A673 (cell line): ENCODE data around the gene KCNIP3. TPM values are rescaled to one million over a fixed set of nuclear protein-coding genes. Genes with fewer than 3 reads are reported as not detected.

ENCODE experiments used
- BruUV-seq: library from RNA; stranded (reverse); fragments of 400-500 nt; replicated peaks from 2 replicates; lab custom pipeline; 2021; lab: Mats Ljungman, UMichigan
- CTCF ChIA-PET: fragments of 300-600 bp; sonication (Branson Sonifier 250); formaldehyde crosslinking; loops from one replicate; lab custom pipeline; 2022; ENCODE audit warnings: antibody characterized with exemption; lab: Charles Lee
- POLR2A ChIA-PET: fragments of 300-600 bp; sonication (Branson Sonifier 250); formaldehyde crosslinking; loops from one replicate; lab custom pipeline; 2022; ENCODE audit warnings: antibody characterized with exemption; ENCODE audit not compliant: low non-redundant PET; lab: Charles Lee
- DNase-seq: peaks from one replicate; pipeline ENCODE4 v3.0.0-alpha.2; 2015; ENCODE audit warnings: low spot score
- H3K27ac ChIP-seq: fragments of 200-600 bp; sonication (generic); 2 replicates; pipeline ENCODE4 v1.5.1; 2016; ENCODE audit warnings: mixed run types, low read depth, mild to moderate bottlenecking, mixed read lengths, antibody characterized with exemption, low read length; ENCODE audit not compliant: poor library complexity, severe bottlenecking
- H3K27me3 ChIP-seq: fragments of 200-600 bp; sonication (generic); replicated peaks from 2 replicates; pipeline ENCODE4 v1.6.1; 2017; ENCODE audit warnings: mixed run types, low read depth, mild to moderate bottlenecking, mixed read lengths, antibody characterized with exemption, low read length; ENCODE audit not compliant: insufficient read depth, poor library complexity
- H3K36me3 ChIP-seq: fragments of 200-600 bp; sonication (generic); 2 replicates; pipeline ENCODE4 v1.6.1; 2016; ENCODE audit warnings: mixed run types, mild to moderate bottlenecking, mixed read lengths, antibody characterized with exemption, low read length; ENCODE audit not compliant: insufficient read depth, poor library complexity, severe bottlenecking
- H3K4me1 ChIP-seq: fragments of 200-600 bp; sonication (generic); 2 replicates; pipeline ENCODE4 v1.6.1; 2017; ENCODE audit warnings: mixed run types, mild to moderate bottlenecking, mixed read lengths, antibody characterized with exemption, low read length; ENCODE audit not compliant: insufficient read depth, poor library complexity, severe bottlenecking
- H3K4me3 ChIP-seq: fragments of 200-600 bp; sonication (generic); 2 replicates; pipeline ENCODE4 v1.5.1; 2016; ENCODE audit warnings: low read depth, mixed run types, mild to moderate bottlenecking, mixed read lengths, low read length; ENCODE audit not compliant: poor library complexity, severe bottlenecking
- H3K9me3 ChIP-seq: fragments of 200-600 bp; sonication (generic); 2 replicates; pipeline ENCODE4 v1.6.1; 2016; ENCODE audit warnings: mixed run types, low read depth, mild to moderate bottlenecking, mixed read lengths, antibody characterized with exemption, low read length; ENCODE audit not compliant: poor library complexity, severe bottlenecking
- CTCF ChIP-seq: fragments of 300-800, 200-600 bp; sonication (generic); conservative IDR thresholded peaks from 2 replicates; pipeline ENCODE4 v1.5.1; 2017; ENCODE audit warnings: low read depth, mild to moderate bottlenecking, antibody characterized with exemption, low read length, moderate library complexity, mixed read lengths
- EZH2 ChIP-seq: fragments of 200-600 bp; sonication (generic); IDR thresholded peaks from 2 replicates; pipeline ENCODE4 v1.6.1; 2017; ENCODE audit warnings: borderline replicate concordance, low read depth, mild to moderate bottlenecking, mixed read lengths, antibody characterized with exemption, low read length; ENCODE audit not compliant: poor library complexity, severe bottlenecking
- intact Hi-C: fragments of 100-400 bp; cut with micrococcal nuclease; formaldehyde crosslinking; loops from one replicate; pipeline ENCODE4 v1.10.0; 2022; ENCODE audit not compliant: unreplicated experiment
- total RNA-seq: library from RNA; stranded (reverse); gene quantifications from 2 replicates; pipeline ENCODE4 v1.2.3, GENCODE V29; 2021

The KCNIP3 gene
- total RNA-seq, 1 experiment from 2014 or later: 0.45 TPM

- no peaks in the 10 kb centered on the region for H3K9me3 ChIP-seq
- no peak overlapping the region for H3K4me3 ChIP-seq
- no peaks in the 10 kb centered on the region for H3K36me3 ChIP-seq
- H3K4me1 ChIP-seq: no peaks in the 10 kb centered on the region
- TF ChIP-seq CTCF: no peak
- no peak for TF ChIP-seq EZH2
- intact Hi-C loops: no loop called here
- H3K27me3 ChIP-seq: no peaks in the 10 kb centered on the region
- ChIA-PET POLR2A (no interaction called here), CTCF (no interaction called here)
- no peak overlapping the region for H3K27ac ChIP-seq
- no peak for DNase-seq
- BruUV-seq: no TSS peak
Observed at GRCh38 chr2:95273566-95274290, 23.4 kb upstream of the KCNIP3 start.

- H3K27me3 ChIP-seq: no peaks in the 10 kb centered on the region
- ChIA-PET POLR2A (no interaction called here), CTCF (no interaction called here)
- no peak for TF ChIP-seq CTCF
- no peak for TF ChIP-seq EZH2
- no peak within 1 kb of the TSS for H3K4me3 ChIP-seq
- no peaks in the 10 kb centered on the region for H3K9me3 ChIP-seq
- intact Hi-C loops: no loop called here
- H3K27ac ChIP-seq: no peak within 1 kb of the TSS
- DNase-seq: no peak
- no peaks in the 10 kb centered on the region for H3K36me3 ChIP-seq
- no TSS peak for BruUV-seq
- H3K4me1 ChIP-seq: no peaks in the 10 kb centered on the region
Observed at GRCh38 chr2:95274291-95275150, 22.6 kb upstream of the KCNIP3 start, which contains the start of gene PROM2. PROM2 (plus strand) TSS chr2:95274449; CDS start chr2:95274586, 137 bp downstream.

GRCh38 chr2:95275151-95275515 is 22.0 kb upstream of the KCNIP3 start:
- DNase-seq: no peak
- Histone ChIP-seq H3K4me1 (no peaks in the 10 kb centered on the region), H3K9me3 (no peaks in the 10 kb centered on the region), H3K27ac (no peak overlapping the region), H3K4me3 (no peak overlapping the region), H3K36me3 (no peaks in the 10 kb centered on the region), H3K27me3 (no peaks in the 10 kb centered on the region)
- POLR2A ChIA-PET: no interaction called here
- intact Hi-C loops: no loop called here
- TF ChIP-seq CTCF: no peak
- BruUV-seq: no TSS peak
- CTCF ChIA-PET: no interaction called here
